ENCODE data around the gene RSU1.

Gene RSU1

GRCh38 chr10:16653224-16653623, 164.0 kb downstream of the RSU1 start:
- DNase-seq: no peak

GRCh38 chr10:16652154-16652553, 165.1 kb downstream of the RSU1 start:
- no peak for DNase-seq

GRCh38 chr10:16649757-16650156, 167.5 kb downstream of the RSU1 start:
- DNase-seq: no peak

GRCh38 chr10:16648366-16648765, 168.9 kb downstream of the RSU1 start:
- no peak for DNase-seq

GRCh38 chr10:16646181-16647059, 170.8 kb downstream of the RSU1 start:
- DNase-seq: no peak

- DNase-seq: no peak
These were observed 173.1 kb downstream of the RSU1 start for GRCh38 chr10:16644146-16644545.

GRCh38 chr10:16643502-16643901, 173.7 kb downstream of the RSU1 start:
- DNase-seq: no peak

- no peak for DNase-seq
These were observed 177.1 kb downstream of the RSU1 start for GRCh38 chr10:16640153-16640552.

GRCh38 chr10:16639471-16639870, 177.8 kb downstream of the RSU1 start:
- DNase-seq: no peak

- DNase-seq: no peak
These were observed 184.2 kb downstream of the RSU1 start for GRCh38 chr10:16632996-16633395.

- no peak for DNase-seq
These were observed 190.5 kb downstream of the RSU1 start for GRCh38 chr10:16626697-16627096.

GRCh38 chr10:16612981-16613355, 204.3 kb downstream of the RSU1 start:
- no peak for DNase-seq

GRCh38 chr10:16612115-16612980, 204.9 kb downstream of the RSU1 start:
- DNase-seq: no peak

GRCh38 chr10:16611037-16611436, 206.2 kb downstream of the RSU1 start:
- no peak for DNase-seq

GRCh38 chr10:16609211-16609610, 208.0 kb downstream of the RSU1 start:
- DNase-seq: no peak

GRCh38 chr10:16606923-16607322, 210.3 kb downstream of the RSU1 start:
- DNase-seq: no peak

- DNase-seq: no peak
These were observed 210.8 kb downstream of the RSU1 start for GRCh38 chr10:16606421-16606820.

- DNase-seq: no peak
These were observed 213.9 kb downstream of the RSU1 start for GRCh38 chr10:16603308-16603707.

- DNase-seq: no peak
These were observed 215.0 kb downstream of the RSU1 start for GRCh38 chr10:16602104-16602775.

GRCh38 chr10:16599662-16600061, 217.6 kb downstream of the RSU1 start:
- DNase-seq: no peak

- DNase-seq: no peak
These were observed 219.6 kb downstream of the RSU1 start for GRCh38 chr10:16597656-16598055.

- DNase-seq: no peak
These were observed 224.8 kb downstream of the RSU1 start for GRCh38 chr10:16592378-16592777.

- DNase-seq: no peak
These were observed 230.7 kb downstream of the RSU1 start for GRCh38 chr10:16586358-16587138.
